C1 segment of cervical spinal cord (tissue), 14 donors: ENCODE measurements around the gene RAF1.
"Not testable (repeated sequence)": the region's sequence is repeated elsewhere in the genome, so short reads cannot be mapped to it uniquely, and the experiment has no call there.

ENCODE experiments used
- DNase-seq, 14 donors: peaks; one replicate each; lab custom pipeline; 2025; lab: John Stamatoyannopoulos, UW

The RAF1 gene

GRCh38 chr3:12640853-12641252, 23.1 kb downstream of the RAF1 start:
- not testable (repeated sequence) for DNase-seq

- no peak for DNase-seq
These were observed 25.8 kb downstream of the RAF1 start for GRCh38 chr3:12638105-12638504.

GRCh38 chr3:12633108-12633507, 30.8 kb downstream of the RAF1 start:
- DNase-seq: no peak

GRCh38 chr3:12632523-12632922, 31.4 kb downstream of the RAF1 start:
- no peak for DNase-seq

- DNase-seq: not testable (repeated sequence)
These were observed 33.1 kb downstream of the RAF1 start for GRCh38 chr3:12630843-12631242.

- DNase-seq: no peak
These were observed 33.6 kb downstream of the RAF1 start for GRCh38 chr3:12630292-12630691.

- peak in 1 of 14 donors; percentile 8 for DNase-seq
These were observed 34.4 kb downstream of the RAF1 start for GRCh38 chr3:12629560-12629959.

- no peak for DNase-seq
These were observed 35.1 kb downstream of the RAF1 start for GRCh38 chr3:12628813-12629212.

- no peak for DNase-seq
These were observed 36.5 kb downstream of the RAF1 start for GRCh38 chr3:12627370-12627769.

GRCh38 chr3:12624964-12625363, 39.0 kb downstream of the RAF1 start:
- not testable (repeated sequence) for DNase-seq

- no peak for DNase-seq
These were observed 39.9 kb downstream of the RAF1 start for GRCh38 chr3:12624056-12624455.

- no peak for DNase-seq
These were observed 41.6 kb downstream of the RAF1 start for GRCh38 chr3:12622335-12622734.

GRCh38 chr3:12620729-12621128, 43.2 kb downstream of the RAF1 start:
- no peak for DNase-seq

GRCh38 chr3:12620305-12620704, 43.6 kb downstream of the RAF1 start:
- no peak for DNase-seq

GRCh38 chr3:12618426-12618825, 45.5 kb downstream of the RAF1 start:
- peak in 1 of 14 donors; percentile 2 for DNase-seq

GRCh38 chr3:12615266-12615665, 48.7 kb downstream of the RAF1 start:
- DNase-seq: no peak

GRCh38 chr3:12613250-12613649, 50.7 kb downstream of the RAF1 start:
- no peak for DNase-seq

GRCh38 chr3:12612514-12613226, 51.2 kb downstream of the RAF1 start:
- no peak for DNase-seq

- DNase-seq: no peak
These were observed 52.8 kb downstream of the RAF1 start for GRCh38 chr3:12611117-12611516.

- no peak for DNase-seq
These were observed 55.5 kb downstream of the RAF1 start for GRCh38 chr3:12608376-12608775.

GRCh38 chr3:12603969-12604368, 59.9 kb downstream of the RAF1 start:
- no peak for DNase-seq

GRCh38 chr3:12601072-12601471, 62.8 kb downstream of the RAF1 start:
- no peak for DNase-seq

- no peak for DNase-seq
These were observed 65.0 kb downstream of the RAF1 start for GRCh38 chr3:12598890-12599289.

- no peak for DNase-seq
These were observed 70.4 kb downstream of the RAF1 start for GRCh38 chr3:12593473-12593872.
